Effector memory CD4-positive, alpha-beta T cell (primary cell): Measurements from ENCODE around the gene PEAK3.

Experiments
- DNase-seq, 3 donors: peaks; one replicate each; pipeline ENCODE4 v3.0.0-alpha.2; 2020
- H3K27ac ChIP-seq: 2 replicates; pipeline ENCODE4 v1.7.0; 2013; ENCODE audit warnings: mild to moderate bottlenecking, low read length, moderate library complexity; ENCODE audit not compliant: insufficient read depth, poor library complexity, severe bottlenecking
- H3K27me3 ChIP-seq: replicated peaks from 2 replicates; pipeline ENCODE4 v1.7.0; 2013; ENCODE audit warnings: mild to moderate bottlenecking, low read length; ENCODE audit not compliant: insufficient read depth, control insufficient read depth, poor library complexity, severe bottlenecking
- H3K36me3 ChIP-seq: 2 replicates; pipeline ENCODE4 v1.7.0; 2013; ENCODE audit warnings: mild to moderate bottlenecking, low read length, moderate library complexity; ENCODE audit not compliant: control insufficient read depth, insufficient read depth
- H3K4me1 ChIP-seq: 2 replicates; pipeline ENCODE4 v1.7.0; 2013; ENCODE audit warnings: low read length, mild to moderate bottlenecking; ENCODE audit not compliant: control insufficient read depth, insufficient read depth, poor library complexity, severe bottlenecking
- H3K4me3 ChIP-seq: 2 replicates; pipeline ENCODE4 v1.7.0; 2013; ENCODE audit warnings: low read length, low read depth, mild to moderate bottlenecking; ENCODE audit not compliant: insufficient read depth, poor library complexity, severe bottlenecking
- H3K9me3 ChIP-seq: 2 replicates; pipeline ENCODE4 v1.7.0; 2013; ENCODE audit warnings: mild to moderate bottlenecking, low read length, moderate library complexity; ENCODE audit not compliant: control insufficient read depth

PEAK3 gene

DNA sequence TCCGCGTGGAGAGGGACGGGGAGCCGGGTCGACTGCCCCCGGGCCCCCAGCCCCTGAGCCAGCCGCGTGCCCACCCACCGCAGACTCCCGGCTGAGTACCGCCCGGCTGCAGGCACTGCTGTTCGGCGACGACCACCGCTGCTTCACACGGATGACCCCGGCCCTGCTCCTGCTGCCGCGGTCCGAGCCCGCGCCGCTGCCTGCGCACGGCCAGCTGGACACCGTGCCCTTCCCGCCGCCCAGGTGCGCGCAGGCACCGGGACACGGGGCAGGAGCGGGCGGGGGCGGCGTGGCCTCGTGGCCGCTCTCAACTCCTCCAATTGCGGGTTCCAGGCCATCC, 31.2 kb downstream of the PEAK3 start:
- Histone ChIP-seq H3K27ac (no peak overlapping the region), H3K4me3 (peak overlapping the region; percentile 25), H3K4me1 (peaks cover 37% of the 10 kb centered on the region)

DNA sequence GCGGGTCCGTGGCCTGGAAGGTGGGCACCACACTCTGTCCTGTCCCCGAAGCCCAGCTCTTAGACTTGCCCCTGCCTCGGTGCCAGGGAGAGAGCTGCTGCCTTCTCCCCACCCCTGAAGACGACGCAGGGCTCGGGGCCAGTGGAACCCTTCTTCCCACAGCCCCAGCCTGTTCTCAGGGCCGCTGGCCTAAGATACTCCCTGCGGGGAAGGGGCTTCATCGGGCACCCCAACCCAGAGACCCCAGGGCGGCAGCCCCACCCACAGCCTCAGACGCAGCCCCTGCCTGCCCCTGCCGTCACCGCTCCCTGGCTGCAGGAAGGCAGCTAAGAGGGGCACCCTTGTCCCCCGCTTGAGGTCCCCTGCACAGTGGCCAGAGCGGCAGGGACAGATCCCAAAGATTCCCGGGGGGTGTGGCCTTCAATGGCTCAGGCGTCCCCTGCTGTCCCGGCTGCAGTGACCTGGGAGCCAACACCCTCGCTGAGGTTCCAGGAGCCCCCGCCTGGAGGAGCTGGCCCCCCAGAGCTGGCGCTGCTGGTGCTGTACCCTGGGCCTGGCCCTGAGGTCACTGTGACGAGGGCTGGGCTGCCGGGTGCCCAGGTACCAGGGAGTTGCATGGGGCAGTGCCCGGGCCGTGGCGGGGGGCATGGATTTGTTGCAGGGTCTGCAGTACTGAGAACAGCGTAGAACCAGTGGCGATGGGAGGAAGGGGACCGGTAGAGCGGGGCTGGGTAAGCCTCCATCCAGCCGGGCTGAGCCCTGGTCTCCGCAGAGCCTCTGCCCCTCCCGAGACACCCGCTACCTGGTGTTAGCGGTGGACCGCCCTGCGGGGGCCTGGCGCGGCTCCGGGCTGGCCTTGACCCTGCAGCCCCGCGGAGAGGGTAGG, 31.9 kb downstream of the PEAK3 start:
- Histone ChIP-seq H3K36me3 (peaks cover 37% of the 10 kb centered on the region), H3K4me3 (no peak overlapping the region), H3K9me3 (no peaks in the 10 kb centered on the region), H3K4me1 (peaks cover 37% of the 10 kb centered on the region), H3K27me3 (peaks cover 24% of the 10 kb centered on the region), H3K27ac (no peak overlapping the region)
- DNase-seq: no peak

More for the DNA sequence above, 31.2 kb downstream of the PEAK3 start:
- H3K36me3 ChIP-seq: peaks cover 31% of the 10 kb centered on the region
- H3K9me3 ChIP-seq: no peaks in the 10 kb centered on the region
- peaks cover 24% of the 10 kb centered on the region for H3K27me3 ChIP-seq
- no peak for DNase-seq

GRCh38 chr19:2249010-2249866, 32.7 kb downstream of the PEAK3 start, which contains the start of gene AMH:
Gene AMH, plus strand, starts transcription at chr19:2249323. Its CDS starts 10 bp downstream, at chr19:2249333.
- Histone ChIP-seq H3K36me3 (peaks cover 46% of the 10 kb centered on the region), H3K27me3 (peaks cover 24% of the 10 kb centered on the region), H3K27ac (no peak within 1 kb of the TSS), H3K9me3 (no peaks in the 10 kb centered on the region), H3K4me1 (peaks cover 37% of the 10 kb centered on the region), H3K4me3 (no peak within 1 kb of the TSS)
- DNase-seq: no peak

GRCh38 chr19:2248136-2249009, 33.6 kb downstream of the PEAK3 start:
- Histone ChIP-seq H3K27ac (no peak overlapping the region), H3K36me3 (peaks cover 54% of the 10 kb centered on the region), H3K9me3 (no peaks in the 10 kb centered on the region), H3K4me3 (no peak overlapping the region), H3K4me1 (peaks cover 35% of the 10 kb centered on the region), H3K27me3 (peaks cover 24% of the 10 kb centered on the region)
- DNase-seq: no peak

GRCh38 chr19:2247433-2248101, 34.4 kb downstream of the PEAK3 start:
- Histone ChIP-seq H3K36me3 (peaks cover 59% of the 10 kb centered on the region), H3K4me3 (no peak overlapping the region), H3K9me3 (no peaks in the 10 kb centered on the region), H3K4me1 (peaks cover 27% of the 10 kb centered on the region), H3K27ac (no peak overlapping the region), H3K27me3 (peaks cover 24% of the 10 kb centered on the region)
- no peak for DNase-seq

DNA sequence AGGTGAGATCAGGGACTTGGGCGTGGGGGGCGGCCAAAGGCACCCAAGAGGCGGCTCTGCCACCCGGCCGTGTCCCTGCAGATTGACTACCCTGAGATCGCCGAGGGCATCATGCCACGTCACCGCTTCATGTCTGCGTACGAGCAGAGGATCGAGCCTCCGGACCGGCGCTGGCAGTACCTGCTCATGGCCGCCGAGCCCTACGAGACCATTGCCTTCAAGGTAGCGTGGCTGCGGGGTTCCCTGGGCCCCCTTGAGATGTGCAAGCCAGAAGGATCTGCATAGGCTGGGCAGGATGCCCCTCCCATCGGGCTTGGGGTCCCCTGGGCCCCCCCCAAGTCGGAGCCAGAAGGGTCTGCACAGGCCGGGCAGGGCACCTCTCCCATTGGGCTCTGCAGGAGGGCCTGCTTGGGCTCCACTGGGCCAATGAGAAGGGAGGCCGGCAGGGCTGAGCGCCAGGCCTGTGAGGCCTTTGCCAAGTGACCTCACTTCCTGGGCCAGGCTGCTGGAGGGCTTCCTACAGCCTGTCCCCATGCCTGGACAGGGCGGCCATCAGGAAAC, 35.1 kb downstream of the PEAK3 start:
- H3K9me3 ChIP-seq: no peaks in the 10 kb centered on the region
- peaks cover 24% of the 10 kb centered on the region for H3K4me1 ChIP-seq
- DNase-seq: no peak
- H3K27me3 ChIP-seq: peaks cover 20% of the 10 kb centered on the region
- peaks cover 59% of the 10 kb centered on the region for H3K36me3 ChIP-seq
- no peak overlapping the region for H3K27ac ChIP-seq
- H3K4me3 ChIP-seq: no peak overlapping the region

DNA sequence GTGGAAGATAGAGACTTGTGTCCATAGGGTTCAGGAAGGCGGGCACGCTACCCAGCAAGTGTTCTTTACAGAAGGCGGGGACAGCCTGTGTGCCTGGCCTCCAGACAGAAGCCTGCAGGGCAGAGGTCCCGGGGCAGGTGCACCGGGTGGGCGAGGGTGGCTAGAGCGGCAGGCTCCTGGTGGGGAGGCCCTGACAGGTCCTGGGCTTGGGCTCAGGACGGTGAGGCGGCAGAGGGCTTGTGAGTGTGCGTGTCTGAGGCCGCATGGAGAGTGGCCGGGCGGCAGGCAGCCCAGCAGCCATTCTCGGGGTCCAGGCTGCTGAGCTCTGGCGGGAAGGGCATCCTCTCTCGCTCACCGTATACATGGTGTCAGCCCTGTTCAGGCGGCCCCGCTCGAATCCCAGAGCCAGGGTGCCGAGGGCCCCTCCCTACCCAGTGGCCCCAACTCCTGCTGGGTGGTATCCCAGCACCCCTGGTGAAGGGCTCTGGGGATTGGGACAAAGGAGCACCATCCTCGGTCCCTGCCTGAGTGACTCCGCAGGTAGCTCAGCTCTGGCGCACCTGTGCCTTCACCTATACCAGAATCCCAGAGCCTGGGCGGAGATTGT, 35.9 kb downstream of the PEAK3 start:
- Histone ChIP-seq H3K4me1 (peaks cover 27% of the 10 kb centered on the region), H3K9me3 (no peaks in the 10 kb centered on the region), H3K4me3 (no peak overlapping the region), H3K27ac (no peak overlapping the region), H3K27me3 (peaks cover 14% of the 10 kb centered on the region), H3K36me3 (peaks cover 59% of the 10 kb centered on the region)
- DNase-seq: no peak

GRCh38 chr19:2245273-2245672, 36.7 kb downstream of the PEAK3 start:
- no peak overlapping the region for H3K4me3 ChIP-seq
- peaks cover 27% of the 10 kb centered on the region for H3K4me1 ChIP-seq
- no peak for DNase-seq
- H3K27ac ChIP-seq: no peak overlapping the region
- peaks cover 6% of the 10 kb centered on the region for H3K27me3 ChIP-seq
- H3K36me3 ChIP-seq: peaks cover 59% of the 10 kb centered on the region
- H3K9me3 ChIP-seq: no peaks in the 10 kb centered on the region

DNA sequence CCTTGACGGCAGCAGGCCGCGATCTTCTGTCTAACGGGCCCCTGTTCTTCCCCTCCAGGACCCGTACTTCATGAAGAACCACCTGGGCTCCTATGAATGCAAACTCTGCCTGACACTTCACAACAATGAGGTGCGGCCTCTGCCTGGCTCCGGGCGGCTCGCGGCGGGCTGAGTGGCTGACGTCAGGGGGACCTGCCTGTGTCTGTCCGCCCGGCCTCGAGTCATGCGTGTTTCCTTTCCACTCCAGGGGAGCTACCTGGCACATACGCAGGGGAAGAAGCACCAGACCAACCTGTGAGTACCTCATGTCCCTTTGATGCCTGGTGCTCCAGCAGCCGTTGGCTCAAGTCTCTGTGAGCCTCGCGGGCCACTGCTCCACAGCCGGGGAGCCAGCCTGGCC, 37.5 kb downstream of the PEAK3 start:
- DNase-seq: no peak
- H3K36me3 ChIP-seq: peaks cover 59% of the 10 kb centered on the region
- peaks cover 27% of the 10 kb centered on the region for H3K4me1 ChIP-seq
- no peaks in the 10 kb centered on the region for H3K27me3 ChIP-seq
- no peak overlapping the region for H3K27ac ChIP-seq
- no peak overlapping the region for H3K4me3 ChIP-seq
- H3K9me3 ChIP-seq: no peaks in the 10 kb centered on the region
